Measurements from ENCODE around the gene LRRC8D. TPM values are rescaled to one million over a fixed set of nuclear protein-coding genes. Genes with fewer than 3 reads are reported as not detected.

The LRRC8D gene
- total and polyA plus RNA-seq, 9 of the 15 experiments (the other 6 are each of a cell fraction or from before 2014, with no cell fraction given) = 3.4 to 53.9 (median 15.9) TPM

DNA sequence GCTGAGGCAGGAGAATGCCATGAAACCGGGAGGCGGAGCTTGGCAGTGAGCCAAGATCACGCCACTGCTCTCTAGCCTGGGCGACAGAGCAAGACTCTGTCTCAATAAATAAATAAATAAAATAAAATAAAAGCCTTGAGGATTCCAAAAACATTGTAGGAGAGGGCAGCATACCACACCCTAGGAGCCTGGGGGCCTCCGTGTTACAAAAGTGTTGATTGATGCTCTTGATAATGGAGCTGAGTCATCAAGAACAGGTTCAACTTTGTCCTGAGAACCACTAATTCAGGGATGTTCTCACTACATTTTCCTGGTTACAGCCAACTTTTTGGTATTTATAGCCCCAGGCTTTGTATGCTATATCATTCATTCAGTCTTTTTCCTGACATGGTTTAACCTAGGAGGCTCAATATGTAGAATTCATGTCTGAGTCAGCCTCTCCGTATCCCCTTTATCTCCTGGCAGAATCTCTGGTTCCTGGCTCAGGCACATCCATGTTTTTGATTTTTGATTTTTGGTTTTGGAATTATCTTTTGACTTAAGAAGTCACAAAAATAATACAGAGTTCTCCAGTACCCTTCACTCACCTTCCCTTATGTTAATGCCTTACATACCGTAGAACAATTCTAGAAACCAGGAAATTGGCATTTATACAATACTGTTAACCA is 69.4 kb downstream of the LRRC8D start (continued):
- TF ChIP-seq, protein P1, sequence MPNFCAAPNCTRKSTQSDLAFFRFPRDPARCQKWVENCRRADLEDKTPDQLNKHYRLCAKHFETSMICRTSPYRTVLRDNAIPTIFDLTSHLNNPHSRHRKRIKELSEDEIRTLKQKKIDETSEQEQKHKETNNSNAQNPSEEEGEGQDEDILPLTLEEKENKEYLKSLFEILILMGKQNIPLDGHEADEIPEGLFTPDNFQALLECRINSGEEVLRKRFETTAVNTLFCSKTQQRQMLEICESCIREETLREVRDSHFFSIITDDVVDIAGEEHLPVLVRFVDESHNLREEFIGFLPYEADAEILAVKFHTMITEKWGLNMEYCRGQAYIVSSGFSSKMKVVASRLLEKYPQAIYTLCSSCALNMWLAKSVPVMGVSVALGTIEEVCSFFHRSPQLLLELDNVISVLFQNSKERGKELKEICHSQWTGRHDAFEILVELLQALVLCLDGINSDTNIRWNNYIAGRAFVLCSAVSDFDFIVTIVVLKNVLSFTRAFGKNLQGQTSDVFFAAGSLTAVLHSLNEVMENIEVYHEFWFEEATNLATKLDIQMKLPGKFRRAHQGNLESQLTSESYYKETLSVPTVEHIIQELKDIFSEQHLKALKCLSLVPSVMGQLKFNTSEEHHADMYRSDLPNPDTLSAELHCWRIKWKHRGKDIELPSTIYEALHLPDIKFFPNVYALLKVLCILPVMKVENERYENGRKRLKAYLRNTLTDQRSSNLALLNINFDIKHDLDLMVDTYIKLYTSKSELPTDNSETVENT (CRISPR knock-in tag; IDR thresholded peaks at IDR 0.05) = no peak
- TF ChIP-seq CREM (IDR thresholded peaks at IDR 0.05; ENCODE audit: low read depth) (no peak), ZBTB17 (CRISPR knock-in tag; IDR thresholded peaks at IDR 0.05) (0 out of 2 replicates have a peak, but pooled peaks have one; percentile 28), SP1 (CRISPR knock-in tag; IDR thresholded peaks at IDR 0.05) (0 out of 2 replicates have a peak, but pooled peaks have one; percentile 4), ZNF134 (CRISPR knock-in tag; conservative IDR thresholded peaks at IDR 0.05) (0 out of 2 replicates have a peak, but pooled peaks have one; percentile 42), NR4A1 (CRISPR knock-in tag; IDR thresholded peaks at IDR 0.05) (no peak), NR4A1 (tag; IDR thresholded peaks at IDR 0.05) (peak; percentile 81), MAFG (tag; conservative IDR thresholded peaks at IDR 0.05) (peak; percentile 92), PML (IDR thresholded peaks at IDR 0.05; ENCODE audit: low read length) (no peak; the same call in 1 of the 2 replicates), BACH1 (tag; IDR thresholded peaks at IDR 0.05) (peak; percentile 76; the same call in 1 of the 2 replicates), MEF2A (IDR thresholded peaks at IDR 0.05; ENCODE audit: control insufficient read depth, low read depth, low read length) (peak; percentile 32; the same call in 1 of the 2 replicates), ZSCAN29 (IDR thresholded peaks at IDR 0.05) (no peak), MTA3 (IDR thresholded peaks at IDR 0.05; ENCODE audit: borderline replicate concordance) (0 out of 2 replicates have a peak, but pooled peaks have one; percentile 17), CHD1 (IDR thresholded peaks at IDR 0.05; ENCODE audit: low read length) (peak; percentile 49), HNRNPL (IDR thresholded peaks at IDR 0.05; ENCODE audit: low read depth, low read length) (no peak), LEF1 (IDR thresholded peaks at IDR 0.05) (peak; percentile 64; the same call in 1 of the 2 replicates), ASH1L (IDR thresholded peaks at IDR 0.05; ENCODE audit: borderline replicate concordance, low read depth, partially characterized antibody) (peak; percentile 13), ARNT (IDR thresholded peaks at IDR 0.05) (peak in 1 of 2 experiments; percentile 9; a peak in 1 of 4 replicates), ATF7 (IDR thresholded peaks at IDR 0.05) (no peak; the same call in 1 of the 2 replicates)
- TF ChIP-seq, protein P2, sequence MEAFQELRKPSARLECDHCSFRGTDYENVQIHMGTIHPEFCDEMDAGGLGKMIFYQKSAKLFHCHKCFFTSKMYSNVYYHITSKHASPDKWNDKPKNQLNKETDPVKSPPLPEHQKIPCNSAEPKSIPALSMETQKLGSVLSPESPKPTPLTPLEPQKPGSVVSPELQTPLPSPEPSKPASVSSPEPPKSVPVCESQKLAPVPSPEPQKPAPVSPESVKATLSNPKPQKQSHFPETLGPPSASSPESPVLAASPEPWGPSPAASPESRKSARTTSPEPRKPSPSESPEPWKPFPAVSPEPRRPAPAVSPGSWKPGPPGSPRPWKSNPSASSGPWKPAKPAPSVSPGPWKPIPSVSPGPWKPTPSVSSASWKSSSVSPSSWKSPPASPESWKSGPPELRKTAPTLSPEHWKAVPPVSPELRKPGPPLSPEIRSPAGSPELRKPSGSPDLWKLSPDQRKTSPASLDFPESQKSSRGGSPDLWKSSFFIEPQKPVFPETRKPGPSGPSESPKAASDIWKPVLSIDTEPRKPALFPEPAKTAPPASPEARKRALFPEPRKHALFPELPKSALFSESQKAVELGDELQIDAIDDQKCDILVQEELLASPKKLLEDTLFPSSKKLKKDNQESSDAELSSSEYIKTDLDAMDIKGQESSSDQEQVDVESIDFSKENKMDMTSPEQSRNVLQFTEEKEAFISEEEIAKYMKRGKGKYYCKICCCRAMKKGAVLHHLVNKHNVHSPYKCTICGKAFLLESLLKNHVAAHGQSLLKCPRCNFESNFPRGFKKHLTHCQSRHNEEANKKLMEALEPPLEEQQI (IDR thresholded peaks at IDR 0.05) = peak; percentile 22; the same call in 1 of the 2 replicates
- TF ChIP-seq, protein P3, sequence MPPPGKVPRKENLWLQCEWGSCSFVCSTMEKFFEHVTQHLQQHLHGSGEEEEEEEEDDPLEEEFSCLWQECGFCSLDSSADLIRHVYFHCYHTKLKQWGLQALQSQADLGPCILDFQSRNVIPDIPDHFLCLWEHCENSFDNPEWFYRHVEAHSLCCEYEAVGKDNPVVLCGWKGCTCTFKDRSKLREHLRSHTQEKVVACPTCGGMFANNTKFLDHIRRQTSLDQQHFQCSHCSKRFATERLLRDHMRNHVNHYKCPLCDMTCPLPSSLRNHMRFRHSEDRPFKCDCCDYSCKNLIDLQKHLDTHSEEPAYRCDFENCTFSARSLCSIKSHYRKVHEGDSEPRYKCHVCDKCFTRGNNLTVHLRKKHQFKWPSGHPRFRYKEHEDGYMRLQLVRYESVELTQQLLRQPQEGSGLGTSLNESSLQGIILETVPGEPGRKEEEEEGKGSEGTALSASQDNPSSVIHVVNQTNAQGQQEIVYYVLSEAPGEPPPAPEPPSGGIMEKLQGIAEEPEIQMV (tag; conservative IDR thresholded peaks at IDR 0.05; ENCODE audit: low read depth) = 0 out of 2 replicates have a peak, but pooled peaks have one; percentile 52
- TF ChIP-seq, protein P4, sequence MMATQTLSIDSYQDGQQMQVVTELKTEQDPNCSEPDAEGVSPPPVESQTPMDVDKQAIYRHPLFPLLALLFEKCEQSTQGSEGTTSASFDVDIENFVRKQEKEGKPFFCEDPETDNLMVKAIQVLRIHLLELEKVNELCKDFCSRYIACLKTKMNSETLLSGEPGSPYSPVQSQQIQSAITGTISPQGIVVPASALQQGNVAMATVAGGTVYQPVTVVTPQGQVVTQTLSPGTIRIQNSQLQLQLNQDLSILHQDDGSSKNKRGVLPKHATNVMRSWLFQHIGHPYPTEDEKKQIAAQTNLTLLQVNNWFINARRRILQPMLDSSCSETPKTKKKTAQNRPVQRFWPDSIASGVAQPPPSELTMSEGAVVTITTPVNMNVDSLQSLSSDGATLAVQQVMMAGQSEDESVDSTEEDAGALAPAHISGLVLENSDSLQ (IDR thresholded peaks at IDR 0.05) = peak; percentile 64
